ENCODE data around the gene KCNK2.

The KCNK2 gene

DNA sequence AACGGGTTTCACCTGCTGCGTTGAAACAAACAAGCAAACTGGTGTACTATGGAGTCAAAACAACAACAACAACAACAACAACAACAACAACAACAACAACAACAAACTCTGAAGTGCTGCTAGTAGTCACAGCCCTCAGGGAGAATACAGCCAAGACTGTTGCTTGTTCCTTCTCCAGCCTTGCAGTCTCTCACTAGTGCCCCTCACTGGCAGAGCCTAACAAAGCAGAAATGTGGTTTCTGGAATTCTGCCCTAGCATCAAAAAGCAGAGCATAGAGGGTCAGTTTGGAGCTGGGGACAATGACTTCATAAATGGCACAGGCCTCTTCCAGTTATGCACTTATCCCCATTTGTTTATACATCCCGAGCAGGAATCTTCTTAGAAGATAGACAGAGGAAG, 187.4 kb downstream of the KCNK2 start:
- TF ChIP-seq SIN3A (IDR thresholded peaks at IDR 0.05; ENCODE audit: borderline replicate concordance, insufficient read depth, low read length) (no peak), TAF1 (IDR thresholded peaks at IDR 0.05; ENCODE audit: borderline replicate concordance, insufficient read depth, low read length) (no peak), FOXP2 (optimal IDR thresholded peaks at IDR 0.05; ENCODE audit: borderline replicate concordance, extremely low read depth, extremely low read length, insufficient read depth) (no peak), POLR2AphosphoS5 (IDR thresholded peaks at IDR 0.05; ENCODE audit: low read depth, low read length) (no peak)
- TF ChIP-seq, protein P1, sequence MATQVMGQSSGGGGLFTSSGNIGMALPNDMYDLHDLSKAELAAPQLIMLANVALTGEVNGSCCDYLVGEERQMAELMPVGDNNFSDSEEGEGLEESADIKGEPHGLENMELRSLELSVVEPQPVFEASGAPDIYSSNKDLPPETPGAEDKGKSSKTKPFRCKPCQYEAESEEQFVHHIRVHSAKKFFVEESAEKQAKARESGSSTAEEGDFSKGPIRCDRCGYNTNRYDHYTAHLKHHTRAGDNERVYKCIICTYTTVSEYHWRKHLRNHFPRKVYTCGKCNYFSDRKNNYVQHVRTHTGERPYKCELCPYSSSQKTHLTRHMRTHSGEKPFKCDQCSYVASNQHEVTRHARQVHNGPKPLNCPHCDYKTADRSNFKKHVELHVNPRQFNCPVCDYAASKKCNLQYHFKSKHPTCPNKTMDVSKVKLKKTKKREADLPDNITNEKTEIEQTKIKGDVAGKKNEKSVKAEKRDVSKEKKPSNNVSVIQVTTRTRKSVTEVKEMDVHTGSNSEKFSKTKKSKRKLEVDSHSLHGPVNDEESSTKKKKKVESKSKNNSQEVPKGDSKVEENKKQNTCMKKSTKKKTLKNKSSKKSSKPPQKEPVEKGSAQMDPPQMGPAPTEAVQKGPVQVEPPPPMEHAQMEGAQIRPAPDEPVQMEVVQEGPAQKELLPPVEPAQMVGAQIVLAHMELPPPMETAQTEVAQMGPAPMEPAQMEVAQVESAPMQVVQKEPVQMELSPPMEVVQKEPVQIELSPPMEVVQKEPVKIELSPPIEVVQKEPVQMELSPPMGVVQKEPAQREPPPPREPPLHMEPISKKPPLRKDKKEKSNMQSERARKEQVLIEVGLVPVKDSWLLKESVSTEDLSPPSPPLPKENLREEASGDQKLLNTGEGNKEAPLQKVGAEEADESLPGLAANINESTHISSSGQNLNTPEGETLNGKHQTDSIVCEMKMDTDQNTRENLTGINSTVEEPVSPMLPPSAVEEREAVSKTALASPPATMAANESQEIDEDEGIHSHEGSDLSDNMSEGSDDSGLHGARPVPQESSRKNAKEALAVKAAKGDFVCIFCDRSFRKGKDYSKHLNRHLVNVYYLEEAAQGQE (IDR thresholded peaks at IDR 0.05; ENCODE audit: insufficient read depth in 1 of 2, low read depth in 2 of 2, low read length in 2 of 2): no peak

DNA sequence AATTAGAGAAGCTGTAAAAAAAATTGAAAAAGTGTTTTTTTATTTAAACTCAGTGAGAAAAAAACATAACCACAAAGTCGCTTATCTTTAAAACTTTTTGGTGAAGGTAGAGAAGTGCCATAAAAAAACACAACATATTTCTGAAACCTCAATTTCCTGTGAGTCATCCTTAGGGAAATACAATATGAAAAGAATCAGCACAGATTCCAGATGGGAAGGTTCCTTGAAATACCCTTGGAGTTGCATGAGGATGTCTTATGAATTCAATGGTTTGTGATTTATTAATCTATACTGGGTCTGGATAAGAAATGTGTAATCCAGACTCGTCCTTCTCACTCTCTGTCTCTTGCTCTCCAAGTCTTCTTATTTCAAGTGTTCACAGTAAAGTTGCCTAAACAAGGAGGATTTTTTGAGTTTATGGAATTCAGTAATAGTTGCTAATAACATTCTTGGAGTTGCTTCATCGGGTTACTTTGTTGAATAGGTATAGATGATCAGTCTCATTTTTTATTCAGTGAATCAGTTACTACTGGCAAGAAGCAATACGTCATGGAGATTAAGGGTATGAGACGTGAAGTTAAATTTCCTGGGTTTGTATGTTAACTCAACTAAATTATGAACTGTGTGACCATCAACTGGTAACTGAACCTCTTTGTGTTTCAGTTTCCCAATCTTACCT, 191.4 kb downstream of the KCNK2 start:
- TF ChIP-seq POLR2AphosphoS5 (IDR thresholded peaks at IDR 0.05; ENCODE audit: low read depth, low read length) (no peak), FOXP2 (optimal IDR thresholded peaks at IDR 0.05; ENCODE audit: borderline replicate concordance, extremely low read depth, extremely low read length, insufficient read depth) (no peak), SIN3A (IDR thresholded peaks at IDR 0.05; ENCODE audit: borderline replicate concordance, insufficient read depth, low read length) (no peak), TAF1 (IDR thresholded peaks at IDR 0.05; ENCODE audit: borderline replicate concordance, insufficient read depth, low read length) (no peak)
- TF ChIP-seq, protein P1 (IDR thresholded peaks at IDR 0.05; ENCODE audit: insufficient read depth in 1 of 2, low read depth in 2 of 2, low read length in 2 of 2): no peak

DNA sequence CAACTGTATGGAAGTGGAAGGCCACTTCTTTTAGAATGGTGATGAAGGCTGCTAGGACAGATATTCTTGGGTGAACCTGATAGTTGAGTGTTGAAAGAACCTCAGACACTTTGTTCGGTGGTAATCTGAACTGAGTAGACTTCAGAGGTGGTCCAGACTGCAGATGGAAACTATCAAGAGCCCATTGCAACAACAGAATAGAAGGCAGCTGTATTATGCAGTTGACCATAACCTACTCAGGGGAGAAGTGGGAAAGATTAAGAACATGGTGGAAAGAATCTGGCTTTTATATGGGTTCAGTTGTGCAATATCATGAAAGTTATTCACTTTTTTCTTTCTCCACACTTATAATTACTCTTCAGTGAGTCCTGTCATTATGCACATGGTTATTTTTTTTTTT, 194.0 kb downstream of the KCNK2 start:
- TF ChIP-seq POLR2AphosphoS5 (IDR thresholded peaks at IDR 0.05; ENCODE audit: low read depth, low read length) (no peak), FOXP2 (optimal IDR thresholded peaks at IDR 0.05; ENCODE audit: borderline replicate concordance, extremely low read depth, extremely low read length, insufficient read depth) (no peak), SIN3A (IDR thresholded peaks at IDR 0.05; ENCODE audit: borderline replicate concordance, insufficient read depth, low read length) (no peak), TAF1 (IDR thresholded peaks at IDR 0.05; ENCODE audit: borderline replicate concordance, insufficient read depth, low read length) (no peak)
- TF ChIP-seq, protein P1 (IDR thresholded peaks at IDR 0.05; ENCODE audit: insufficient read depth in 1 of 2, low read depth in 2 of 2, low read length in 2 of 2): no peak

DNA sequence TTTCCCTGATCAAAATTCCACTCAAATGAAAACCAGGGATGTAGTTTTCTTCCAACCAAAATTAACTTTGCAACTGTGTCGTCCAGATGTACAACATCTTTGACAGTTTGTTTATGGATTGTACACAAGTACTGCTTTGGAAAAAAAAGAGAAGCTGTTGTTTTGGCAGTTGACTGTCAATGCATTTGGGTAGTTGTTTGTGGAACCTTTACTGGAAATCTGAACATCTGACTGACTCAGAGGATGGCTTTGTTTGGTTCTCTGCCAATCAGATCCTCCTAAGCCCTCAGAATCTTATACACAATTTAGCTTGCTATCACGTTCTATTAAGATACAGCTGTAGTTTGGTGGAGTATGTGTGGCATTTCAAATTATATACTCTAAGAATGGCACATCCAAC, 195.0 kb downstream of the KCNK2 start:
- TF ChIP-seq FOXP2 (optimal IDR thresholded peaks at IDR 0.05; ENCODE audit: borderline replicate concordance, extremely low read depth, extremely low read length, insufficient read depth): no peak
- TF ChIP-seq SIN3A (IDR thresholded peaks at IDR 0.05; ENCODE audit: borderline replicate concordance, insufficient read depth, low read length): 0 out of 2 replicates have a peak, but pooled peaks have one; percentile 52

DNA sequence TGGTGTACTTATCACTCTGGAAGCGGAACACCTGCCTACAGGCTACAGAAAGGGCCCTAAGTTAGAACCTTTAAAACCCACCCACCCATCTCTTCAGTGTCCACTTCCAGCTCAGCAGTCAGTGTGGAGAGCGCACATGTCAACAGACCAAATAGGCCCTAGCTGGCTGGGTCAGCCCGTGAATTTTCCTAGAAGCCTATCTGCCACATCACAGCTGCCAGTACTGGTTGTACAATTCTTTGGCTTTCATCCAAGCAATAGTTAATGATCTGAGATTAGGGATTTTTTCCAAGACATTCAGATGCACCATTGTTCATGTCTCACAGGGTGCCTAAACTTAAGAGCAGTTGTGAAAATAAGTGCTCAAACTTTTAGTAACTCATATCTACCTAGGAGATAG, 197.1 kb downstream of the KCNK2 start:
- TF ChIP-seq FOXP2 (optimal IDR thresholded peaks at IDR 0.05; ENCODE audit: borderline replicate concordance, extremely low read depth, extremely low read length, insufficient read depth) (no peak), POLR2AphosphoS5 (IDR thresholded peaks at IDR 0.05; ENCODE audit: low read depth, low read length) (no peak), SIN3A (IDR thresholded peaks at IDR 0.05; ENCODE audit: borderline replicate concordance, insufficient read depth, low read length) (no peak), TAF1 (IDR thresholded peaks at IDR 0.05; ENCODE audit: borderline replicate concordance, insufficient read depth, low read length) (no peak)
- TF ChIP-seq, protein P1 (IDR thresholded peaks at IDR 0.05; ENCODE audit: insufficient read depth in 1 of 2, low read depth in 2 of 2, low read length in 2 of 2): no peak
